Cerebellar cortex (tissue), 1 donor: ENCODE data around the gene BCO1.
A peak's percentile ranks its signal among the peaks of the same experiment; 100 is the strongest.

Experiments
- DNase-seq: peaks from one replicate; pipeline ENCODE4 v3.0.0-alpha.2; 2015; ENCODE audit warnings: low spot score

BCO1 gene

DNA sequence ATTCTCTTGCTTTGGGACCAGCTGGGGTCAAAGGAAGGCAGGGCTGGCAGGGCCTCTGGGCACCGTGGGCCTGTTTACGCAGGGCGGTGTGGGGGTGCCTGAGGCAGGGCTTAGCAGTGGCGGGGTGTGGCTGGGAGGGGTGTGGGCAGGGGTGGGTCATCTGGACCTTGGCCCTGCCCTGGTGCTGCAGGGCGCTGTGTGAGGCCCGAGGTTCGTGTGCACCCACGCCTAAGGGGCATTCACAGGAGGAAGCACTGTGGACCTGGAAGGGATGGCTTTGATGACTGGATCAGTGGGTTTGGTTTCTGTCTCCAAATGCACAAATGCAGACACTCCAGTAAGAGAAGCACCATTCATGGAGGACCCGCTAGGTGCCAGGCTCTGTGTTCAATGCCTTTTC, 37.3 kb downstream of the BCO1 start:
- DNase-seq, result no peak

DNA sequence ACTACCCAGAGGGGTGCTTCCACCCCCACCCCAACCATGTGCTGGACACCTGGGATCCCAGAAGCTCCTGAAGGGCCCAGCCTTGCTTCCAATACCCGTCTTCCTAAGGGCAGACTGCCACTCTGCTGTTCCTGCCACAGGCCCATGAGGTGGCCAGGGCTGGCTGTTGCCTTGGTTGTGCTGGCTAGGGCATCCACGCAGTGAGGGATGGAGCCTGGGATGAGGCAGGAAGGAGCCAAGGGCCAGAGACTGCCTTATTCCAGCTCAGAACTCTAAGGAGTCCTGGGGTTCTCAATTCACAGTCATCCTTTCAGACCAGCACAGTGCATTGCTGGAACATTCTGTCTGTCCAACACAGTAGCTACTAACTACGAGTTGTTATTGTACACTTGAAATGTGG, 37.8 kb downstream of the BCO1 start:
- peak; percentile 26 for DNase-seq

GRCh38 chr16:81277541-81278080, 39.1 kb downstream of the BCO1 start:
- DNase-seq, result no peak

- no peak for DNase-seq
Measured at GRCh38 chr16:81278526-81278925, 40.0 kb downstream of the BCO1 start.

DNA sequence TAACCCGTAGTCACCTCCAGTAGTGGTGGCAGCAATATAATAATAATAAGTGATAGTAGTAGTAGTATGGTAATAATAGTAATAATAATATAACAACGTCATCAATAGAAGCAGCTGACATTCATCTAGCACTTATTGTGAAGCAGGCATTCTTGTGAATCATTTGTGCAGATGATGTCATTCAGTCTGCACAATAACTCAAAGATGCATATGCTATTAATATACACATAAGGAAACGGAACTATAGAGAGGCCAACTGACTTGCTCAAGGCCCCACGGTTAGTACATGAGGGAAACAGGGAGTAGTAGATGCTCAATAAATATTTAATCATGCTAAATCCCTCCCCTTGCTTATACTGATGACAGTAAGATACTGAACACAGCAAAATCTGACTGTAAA, 40.9 kb downstream of the BCO1 start:
- no peak for DNase-seq

GRCh38 chr16:81280393-81280792, 41.9 kb downstream of the BCO1 start:
- no peak for DNase-seq

DNA sequence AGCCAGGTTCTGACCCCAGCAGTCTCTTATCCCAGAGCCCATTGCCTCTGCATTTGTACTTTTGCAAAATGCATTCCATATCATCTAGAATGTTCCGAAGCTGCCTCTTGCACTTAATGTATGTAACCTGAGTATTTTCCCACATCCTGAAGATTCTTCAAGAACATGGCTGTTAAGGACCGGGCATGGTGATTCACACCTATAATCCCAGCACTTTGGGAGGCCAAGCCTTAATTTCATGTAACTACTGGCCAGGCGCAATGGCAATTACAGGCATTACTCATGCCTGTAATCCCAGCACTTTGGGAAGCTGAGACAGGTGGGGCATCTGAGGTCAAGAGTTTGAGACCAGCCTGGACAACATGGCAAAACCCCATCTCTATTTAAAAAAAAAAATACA, 44.6 kb downstream of the BCO1 start:
- DNase-seq, result no peak

- no peak for DNase-seq
Measured at GRCh38 chr16:81284995-81285600, 46.6 kb downstream of the BCO1 start.

- DNase-seq, result no peak
Measured at GRCh38 chr16:81286190-81286589, 47.7 kb downstream of the BCO1 start.

DNA sequence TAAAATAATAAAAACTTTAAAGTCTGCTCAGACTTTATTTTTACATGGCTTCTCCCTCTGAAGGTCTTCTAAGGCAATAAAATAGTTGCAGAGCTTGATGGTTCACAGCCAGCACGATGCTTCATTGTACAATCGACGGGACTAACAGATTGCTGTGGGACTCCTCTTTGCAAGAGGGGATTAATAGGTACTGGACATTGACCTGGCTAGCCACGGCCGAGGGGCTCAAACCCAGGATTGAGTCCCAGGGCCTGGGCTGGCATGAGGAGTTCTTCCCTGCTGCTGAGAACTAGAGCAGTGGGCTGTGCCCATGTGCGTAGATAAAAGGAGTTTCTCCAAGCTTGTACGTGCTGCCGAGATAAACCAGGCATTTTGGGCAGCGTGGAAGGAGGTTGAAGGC, 52.6 kb downstream of the BCO1 start:
- DNase-seq, result no peak

- no peak for DNase-seq
Measured at GRCh38 chr16:81292936-81293335, 54.4 kb downstream of the BCO1 start.

- no peak for DNase-seq
Measured at GRCh38 chr16:81293909-81294802, 55.7 kb downstream of the BCO1 start.

DNA sequence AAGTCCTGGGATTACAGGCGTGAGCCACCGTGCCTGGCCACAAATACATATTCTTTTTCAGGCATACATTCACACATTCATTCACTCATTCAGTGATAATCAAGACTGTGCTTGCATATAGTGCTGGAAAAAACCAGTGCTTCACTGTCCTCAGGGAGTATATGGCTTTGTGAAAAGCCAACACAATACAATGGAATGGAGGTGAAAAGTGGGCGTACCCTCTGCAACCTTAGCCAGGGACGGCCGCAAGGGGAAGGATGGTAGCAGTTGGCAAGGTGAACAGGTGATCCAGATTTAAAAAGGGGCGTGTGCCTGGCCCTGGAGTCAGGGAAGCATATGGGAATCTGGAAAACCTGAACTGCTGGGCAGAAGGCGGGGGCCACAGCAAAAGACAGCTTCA, 58.1 kb downstream of the BCO1 start:
- DNase-seq, result no peak

- DNase-seq, result no peak
Measured at GRCh38 chr16:81307770-81308169, 69.3 kb downstream of the BCO1 start.

DNA sequence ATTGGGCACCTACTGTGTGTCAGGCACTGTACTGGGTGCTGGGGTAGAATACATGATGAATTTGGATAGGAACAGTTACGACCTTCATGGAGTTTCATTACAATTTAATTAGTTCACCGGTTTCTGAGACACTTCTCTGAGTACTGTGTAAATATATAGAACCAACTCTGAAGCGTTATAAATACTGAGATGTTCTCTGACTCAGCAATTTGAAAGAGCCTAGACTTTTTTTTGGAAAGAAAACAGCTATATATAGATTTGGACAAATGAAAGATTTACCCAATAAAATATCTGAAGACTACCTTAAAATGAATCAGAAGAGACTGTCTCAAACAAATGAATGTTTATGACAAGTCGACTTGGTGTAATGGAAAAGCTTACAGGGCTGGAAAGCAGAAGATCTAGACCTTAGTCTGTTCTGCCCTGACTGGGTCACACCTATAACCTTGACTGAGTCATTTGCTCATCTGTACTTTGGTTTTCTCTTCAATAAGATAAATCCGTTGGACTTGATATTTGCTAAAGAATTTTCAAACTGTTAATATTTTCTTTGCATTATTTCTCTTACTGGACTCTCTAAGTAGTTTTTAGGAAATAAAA, 71.7 kb downstream of the BCO1 start:
- no peak for DNase-seq

DNA sequence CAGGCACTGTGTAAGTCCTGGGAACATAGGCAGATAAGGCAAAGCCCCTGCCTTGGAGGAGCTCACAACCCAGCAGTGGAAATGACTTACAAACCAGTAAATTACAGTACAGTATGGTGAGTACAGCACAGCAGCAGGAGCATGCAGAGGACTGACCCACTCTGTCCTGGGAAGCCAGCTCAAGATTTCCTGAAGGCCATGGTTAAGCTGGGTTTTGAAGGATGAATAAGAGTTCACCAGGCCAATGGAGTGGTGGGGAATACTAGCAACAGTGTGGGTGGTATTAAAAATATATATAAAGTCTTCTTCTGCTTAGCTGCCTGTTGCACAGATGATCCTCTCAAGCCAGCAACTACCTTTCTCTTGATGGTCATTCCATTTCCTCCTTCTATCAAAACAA, 73.3 kb downstream of the BCO1 start:
- no peak for DNase-seq

DNA sequence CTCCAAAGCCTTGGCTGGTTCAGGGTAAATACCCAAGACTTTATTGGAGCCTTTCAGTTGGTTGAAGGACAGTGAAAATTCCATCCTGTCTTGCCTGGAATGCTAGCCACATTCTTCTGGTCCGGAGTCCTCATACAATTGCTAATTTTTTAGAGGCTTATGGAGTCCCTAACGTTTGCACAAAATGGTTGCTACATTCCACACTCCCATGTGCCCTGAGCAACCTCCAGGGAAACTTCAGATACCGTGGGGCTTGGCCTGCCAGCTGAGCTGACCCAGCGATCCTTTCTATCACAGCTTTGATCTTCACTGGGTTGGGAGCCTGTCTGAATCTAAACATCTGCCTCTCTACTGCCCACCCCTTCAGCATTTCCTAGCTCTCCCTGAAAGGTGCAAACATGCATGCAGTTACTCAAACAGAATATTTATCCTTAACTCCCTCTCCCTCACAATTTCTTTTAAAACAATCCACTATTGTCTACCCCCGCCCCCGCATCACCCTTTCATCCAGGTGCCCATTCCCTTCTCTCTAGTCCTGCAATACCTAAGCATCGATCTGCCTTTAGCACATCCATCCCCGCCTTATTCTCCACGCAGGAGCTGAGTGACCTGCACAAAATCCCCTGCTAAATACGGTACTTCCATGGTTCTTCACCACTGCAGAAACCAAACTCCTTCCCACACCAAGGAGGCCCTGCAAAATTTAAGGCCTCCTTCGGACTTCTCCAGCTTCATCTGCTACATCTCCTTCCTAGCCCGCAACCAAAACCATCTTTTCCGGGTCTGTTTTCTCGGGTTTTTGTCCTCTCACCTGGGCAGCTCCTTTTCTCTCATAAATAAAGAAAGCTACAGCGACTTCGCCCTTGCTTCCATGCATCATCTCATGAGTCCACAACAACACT, 75.5 kb downstream of the BCO1 start:
- no peak for DNase-seq

DNA sequence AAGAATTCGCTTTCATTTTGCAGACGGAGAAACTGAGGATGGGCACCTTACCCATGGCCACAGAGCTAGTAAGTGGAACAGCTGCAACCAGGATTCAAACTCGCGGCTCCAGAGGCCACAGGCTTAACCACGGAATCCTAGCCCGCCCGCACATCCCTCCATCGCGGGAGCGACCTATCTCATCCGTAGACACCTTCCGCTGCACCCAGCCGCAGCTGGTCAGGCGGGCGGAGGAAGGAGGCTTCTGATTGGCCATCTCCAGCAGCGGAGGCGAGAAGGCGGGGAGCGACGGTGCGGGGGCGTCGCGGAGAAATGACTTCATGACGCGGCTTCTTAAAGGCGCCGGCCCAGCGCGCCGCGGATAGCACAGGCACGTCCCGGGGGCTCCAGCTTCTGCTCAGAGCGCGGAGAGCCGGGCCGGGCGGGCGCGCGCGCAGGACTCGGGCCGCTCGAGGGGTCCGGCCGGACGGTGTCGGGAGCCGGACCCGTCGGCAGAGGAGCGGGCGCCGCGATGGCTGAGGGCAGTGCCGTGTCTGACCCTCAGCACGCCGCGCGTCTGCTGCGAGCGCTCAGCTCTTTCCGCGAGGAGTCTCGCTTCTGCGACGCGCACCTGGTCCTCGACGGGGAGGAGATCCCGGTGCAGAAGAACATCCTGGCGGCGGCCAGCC, 76.2 kb downstream of the BCO1 start, which contains the start of gene GAN:
GAN (plus strand) TSS at position 360 of the 668 bp plus-strand sequence; CDS start at position 512, 152 bp downstream.
- peak; percentile 97 for DNase-seq

DNA sequence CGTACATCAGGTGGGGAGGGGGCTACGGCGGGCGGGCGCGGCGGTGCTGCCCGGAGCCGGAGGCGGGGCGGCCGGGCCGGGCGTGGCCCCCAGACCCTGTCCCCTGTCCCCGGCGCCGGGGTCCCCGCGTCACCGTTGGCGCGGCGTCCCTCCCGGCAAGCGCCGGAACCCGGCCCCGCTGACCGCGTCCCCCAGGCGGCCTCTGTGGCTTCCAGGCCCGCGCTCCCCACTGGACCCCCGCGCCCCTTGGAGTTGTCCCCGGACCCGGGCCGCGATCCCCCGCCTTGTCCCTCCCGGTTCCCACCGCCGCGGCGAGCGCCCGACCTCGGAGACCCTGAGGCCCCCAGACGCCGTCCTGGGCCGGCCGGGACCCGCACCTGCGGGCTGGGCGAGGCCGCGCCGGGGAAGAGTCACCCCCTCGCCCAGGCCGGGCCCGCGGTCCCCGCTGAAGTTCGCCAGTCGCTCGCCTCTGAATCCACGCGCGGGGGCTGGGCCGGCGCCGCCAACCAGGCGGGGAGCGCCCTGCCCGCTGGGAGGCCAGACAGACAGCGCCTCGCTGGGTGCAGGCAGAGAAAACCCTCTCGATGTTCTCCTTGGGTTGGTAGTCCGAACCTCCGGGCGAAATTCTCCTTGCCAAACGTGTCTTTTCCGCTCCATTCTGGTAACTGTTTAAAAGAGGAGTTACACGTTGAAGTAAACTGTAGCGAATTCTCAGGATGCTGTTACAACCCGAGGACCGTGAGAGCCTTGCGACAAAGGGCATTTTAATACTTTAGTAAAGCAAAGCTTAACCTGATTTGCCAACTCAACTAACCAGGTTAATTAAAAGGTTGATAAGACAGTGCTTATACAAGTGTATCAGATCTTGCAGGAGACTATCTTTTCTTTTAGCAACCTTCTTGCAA, 77.0 kb downstream of the BCO1 start:
- DNase-seq, result peak; percentile 33

- DNase-seq, result no peak
Measured at GRCh38 chr16:81316176-81316496, 77.6 kb downstream of the BCO1 start.
